Activated naive CD4-positive, alpha-beta T cell treated with anti-CD3 and anti-CD28 coated beads for 36 hours (primary cell): Measurements from ENCODE around the gene KIF22. TPM values are rescaled to one million over a fixed set of nuclear protein-coding genes. Genes with fewer than 3 reads are reported as not detected.

ENCODE experiments used
- CTCF ChIA-PET: fragments of 350-600 bp; sonication (Branson Sonifier 250); formaldehyde crosslinking; loops from one replicate; lab custom pipeline; 2021; ENCODE audit warnings: antibody characterized with exemption; lab: Charles Lee
- DNase-seq: peaks from one replicate; pipeline ENCODE4 v3.0.0-alpha.2; 2020
- H3K27ac Mint-ChIP-seq: one replicate; pipeline ENCODE4 v1.8.0; 2021; ENCODE audit warnings: mild to moderate bottlenecking, mixed read lengths
- H3K27me3 Mint-ChIP-seq: one replicate; pipeline ENCODE4 v1.8.0; 2021; ENCODE audit warnings: low read depth, mixed read lengths
- H3K36me3 Mint-ChIP-seq: one replicate; pipeline ENCODE4 v1.8.0; 2021; ENCODE audit warnings: low read depth, mixed read lengths
- H3K4me1 Mint-ChIP-seq: one replicate; pipeline ENCODE4 v1.8.0; 2021; ENCODE audit warnings: low read depth, mixed read lengths
- H3K4me3 Mint-ChIP-seq: one replicate; pipeline ENCODE4 v1.8.0; 2021; ENCODE audit warnings: mild to moderate bottlenecking, moderate library complexity, mixed read lengths
- H3K9me3 Mint-ChIP-seq: one replicate; pipeline ENCODE4 v1.8.0; 2021; ENCODE audit warnings: mixed read lengths
- intact Hi-C: fragments of 100-400 bp; cut with micrococcal nuclease; formaldehyde crosslinking; loops from one replicate; pipeline ENCODE4 v1.15.1; 2023
- total RNA-seq, 2 experiments: library from RNA; stranded (reverse); gene quantifications; one replicate each; pipeline ENCODE4 v1.2.3, GENCODE V29; 2021

Gene KIF22
- total RNA-seq, 2 experiments from 2014 or later, result 201 to 209 TPM

DNA sequence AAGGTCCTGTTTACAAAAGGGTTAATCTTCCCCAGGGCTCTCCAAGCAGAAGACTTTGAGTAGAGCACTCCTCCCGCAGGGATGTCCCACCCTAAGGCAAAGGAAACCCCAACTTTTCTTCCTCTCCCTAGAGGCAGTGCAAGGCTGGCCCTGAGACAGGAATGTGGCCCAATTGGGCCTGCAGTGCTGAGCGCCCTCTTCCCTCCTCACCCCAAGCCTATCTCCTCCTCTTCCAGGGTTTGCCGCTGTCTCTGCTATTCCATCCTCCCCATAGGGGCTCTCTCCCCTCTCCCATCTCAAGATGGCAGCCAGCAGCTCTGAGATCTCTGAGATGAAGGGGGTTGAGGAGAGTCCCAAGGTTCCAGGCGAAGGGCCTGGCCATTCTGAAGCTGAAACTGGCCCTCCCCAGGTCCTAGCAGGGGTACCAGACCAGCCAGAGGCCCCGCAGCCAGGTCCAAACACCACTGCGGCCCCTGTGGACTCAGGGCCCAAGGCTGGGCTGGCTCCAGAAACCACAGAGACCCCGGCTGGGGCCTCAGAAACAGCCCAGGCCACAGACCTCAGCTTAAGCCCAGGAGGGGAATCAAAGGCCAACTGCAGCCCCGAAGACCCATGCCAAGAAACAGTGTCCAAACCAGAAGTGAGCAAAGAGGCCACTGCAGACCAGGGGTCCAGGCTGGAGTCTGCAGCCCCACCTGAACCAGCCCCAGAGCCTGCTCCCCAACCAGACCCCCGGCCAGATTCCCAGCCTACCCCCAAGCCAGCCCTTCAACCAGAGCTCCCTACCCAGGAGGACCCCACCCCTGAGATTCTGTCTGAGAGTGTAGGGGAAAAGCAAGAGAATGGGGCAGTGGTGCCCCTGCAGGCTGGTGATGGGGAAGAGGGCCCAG, 22.4 kb downstream of the KIF22 start:
- no peak for DNase-seq
- H3K4me1 Mint-ChIP-seq, result peaks cover 56% of the 10 kb centered on the region
- peak overlapping the region; percentile 46 for H3K27ac Mint-ChIP-seq
- no peaks in the 10 kb centered on the region for H3K9me3 Mint-ChIP-seq
- peaks cover 24% of the 10 kb centered on the region for H3K36me3 Mint-ChIP-seq
- no peaks in the 10 kb centered on the region for H3K27me3 Mint-ChIP-seq
- intact Hi-C loops, result no loop called here
- CTCF ChIA-PET, result interaction anchor here (1.6 kb wide), 1 partner anchor 35 kb away, joined by 5 read pairs; no protein-coding TSS in a partner anchor
- H3K4me3 Mint-ChIP-seq, result peak overlapping the region; percentile 45

DNA sequence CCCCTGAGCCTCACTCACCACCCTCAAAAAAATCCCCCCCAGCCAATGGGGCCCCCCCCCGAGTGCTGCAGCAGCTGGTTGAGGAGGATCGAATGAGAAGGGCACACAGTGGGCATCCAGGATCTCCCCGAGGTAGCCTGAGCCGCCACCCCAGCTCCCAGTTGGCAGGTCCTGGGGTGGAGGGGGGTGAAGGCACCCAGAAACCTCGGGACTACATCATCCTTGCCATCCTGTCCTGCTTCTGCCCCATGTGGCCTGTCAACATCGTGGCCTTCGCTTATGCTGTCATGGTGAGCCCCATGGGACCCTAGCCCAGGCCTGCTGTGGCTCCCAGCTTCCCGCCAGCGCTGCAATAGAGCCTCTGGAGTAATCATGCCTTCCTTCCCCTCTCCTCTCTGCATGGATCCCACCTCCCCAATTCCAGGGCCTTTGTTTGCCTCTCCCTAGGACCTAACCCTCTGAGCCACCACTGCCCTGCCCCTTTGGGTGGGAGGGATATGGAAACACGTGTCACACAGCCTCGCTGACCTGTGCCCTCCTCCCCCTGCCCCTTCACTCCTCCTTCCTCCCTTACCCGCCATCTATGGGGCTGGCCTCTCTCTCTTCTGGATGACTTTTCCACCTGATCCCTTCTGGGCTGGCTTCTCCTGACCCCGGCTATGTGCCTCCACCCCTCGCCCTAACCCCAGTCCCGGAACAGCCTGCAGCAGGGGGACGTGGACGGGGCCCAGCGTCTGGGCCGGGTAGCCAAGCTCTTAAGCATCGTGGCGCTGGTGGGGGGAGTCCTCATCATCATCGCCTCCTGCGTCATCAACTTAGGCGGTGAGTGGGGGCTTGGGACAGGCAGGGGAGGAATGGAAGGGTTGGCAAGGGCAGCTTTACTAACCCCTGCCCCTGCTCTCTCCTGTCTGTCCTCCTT, 23.4 kb downstream of the KIF22 start:
- Mint-ChIP-seq H3K27ac (no peak overlapping the region), H3K9me3 (no peaks in the 10 kb centered on the region), H3K36me3 (peaks cover 23% of the 10 kb centered on the region), H3K27me3 (no peaks in the 10 kb centered on the region), H3K4me1 (peaks cover 57% of the 10 kb centered on the region), H3K4me3 (peak overlapping the region; percentile 8)
- intact Hi-C loops, result no loop called here
- DNase-seq, result no peak
- CTCF ChIA-PET, result interaction anchor here (0.5 to 1.6 kb wide), 2 partner anchors 34 to 231 kb away, joined by 5 read pairs; no protein-coding TSS in a partner anchor

DNA sequence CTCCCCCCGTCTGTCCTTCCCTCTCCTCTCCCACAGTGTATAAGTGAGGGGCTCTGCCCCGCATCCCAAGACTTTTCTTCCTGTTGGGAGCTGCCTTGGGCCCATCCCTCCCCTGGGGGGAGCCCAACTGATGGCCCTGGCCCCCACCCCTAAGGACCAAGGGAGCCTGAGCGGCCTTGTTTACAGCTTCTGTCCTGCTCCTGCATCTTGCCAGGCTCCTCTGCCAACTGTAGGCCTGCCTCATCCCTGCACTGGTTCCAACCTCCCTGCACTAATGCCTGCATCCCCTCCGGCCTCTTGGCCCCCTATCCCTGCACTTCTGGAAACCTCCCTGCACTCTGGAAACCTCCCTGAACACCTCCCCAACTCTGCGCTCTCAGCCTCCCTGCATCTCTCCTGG, 24.0 kb downstream of the KIF22 start:
- intact Hi-C loops, result no loop called here

DNA sequence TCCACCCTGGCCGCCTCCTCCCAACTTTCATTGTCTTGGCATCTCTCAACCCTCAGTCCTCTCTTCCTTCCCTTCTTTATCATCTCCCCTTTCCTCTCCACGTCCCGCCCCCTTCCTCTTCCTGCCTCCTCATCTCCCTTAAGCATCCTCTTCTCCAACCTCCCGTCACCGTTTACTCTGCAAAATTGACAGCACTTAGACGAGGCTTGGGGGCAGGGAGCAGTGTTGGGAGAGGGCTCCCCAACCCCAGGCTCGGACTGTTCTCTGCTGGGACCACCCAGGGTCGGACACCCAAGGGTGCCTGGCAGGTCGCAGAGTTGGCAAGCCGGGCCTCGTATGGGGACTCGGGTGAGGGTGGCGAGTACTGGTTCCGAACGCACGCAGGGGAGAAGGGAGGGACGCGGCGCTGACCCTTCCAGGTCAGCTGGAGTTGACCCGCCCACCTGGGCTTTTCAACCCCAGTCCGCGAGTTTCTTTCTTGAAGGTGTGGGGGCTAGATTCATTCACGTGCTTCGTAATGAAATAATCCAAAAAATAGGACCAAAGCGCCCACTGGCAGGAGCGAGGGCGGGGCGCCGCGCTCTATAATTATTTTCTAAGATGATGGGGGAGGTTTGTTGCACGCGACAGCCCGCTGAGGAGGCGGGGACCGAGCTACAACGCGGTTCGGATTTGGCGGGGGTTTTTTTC, 24.6 kb downstream of the KIF22 start:
- H3K27me3 Mint-ChIP-seq, result no peaks in the 10 kb centered on the region
- CTCF ChIA-PET, result interaction anchor here (0.6 to 8.3 kb wide), 11 partner anchors 7 to 183 kb away, joined by 3 to 92 read pairs (median 5); partner anchors contain the start of gene KIF22
- DNase-seq, result peak; percentile 60
- peak overlapping the region; percentile 93 for H3K4me3 Mint-ChIP-seq
- H3K4me1 Mint-ChIP-seq, result peaks cover 61% of the 10 kb centered on the region
- no peaks in the 10 kb centered on the region for H3K9me3 Mint-ChIP-seq
- peak overlapping the region; percentile 96 for H3K27ac Mint-ChIP-seq
- intact Hi-C loops, result no loop called here
- H3K36me3 Mint-ChIP-seq, result peaks cover 26% of the 10 kb centered on the region

More for the DNA sequence above, 24.0 kb downstream of the KIF22 start:
- CTCF ChIA-PET, result interaction anchor here (0.5 to 1.6 kb wide), 2 partner anchors 34 to 230 kb away, joined by 5 read pairs; no protein-coding TSS in a partner anchor
- peak overlapping the region; percentile 93 for H3K4me3 Mint-ChIP-seq
- no peaks in the 10 kb centered on the region for H3K9me3 Mint-ChIP-seq
- H3K27me3 Mint-ChIP-seq, result no peaks in the 10 kb centered on the region
- H3K4me1 Mint-ChIP-seq, result peaks cover 60% of the 10 kb centered on the region
- peaks cover 24% of the 10 kb centered on the region for H3K36me3 Mint-ChIP-seq
- DNase-seq, result no peak
- no peak overlapping the region for H3K27ac Mint-ChIP-seq

DNA sequence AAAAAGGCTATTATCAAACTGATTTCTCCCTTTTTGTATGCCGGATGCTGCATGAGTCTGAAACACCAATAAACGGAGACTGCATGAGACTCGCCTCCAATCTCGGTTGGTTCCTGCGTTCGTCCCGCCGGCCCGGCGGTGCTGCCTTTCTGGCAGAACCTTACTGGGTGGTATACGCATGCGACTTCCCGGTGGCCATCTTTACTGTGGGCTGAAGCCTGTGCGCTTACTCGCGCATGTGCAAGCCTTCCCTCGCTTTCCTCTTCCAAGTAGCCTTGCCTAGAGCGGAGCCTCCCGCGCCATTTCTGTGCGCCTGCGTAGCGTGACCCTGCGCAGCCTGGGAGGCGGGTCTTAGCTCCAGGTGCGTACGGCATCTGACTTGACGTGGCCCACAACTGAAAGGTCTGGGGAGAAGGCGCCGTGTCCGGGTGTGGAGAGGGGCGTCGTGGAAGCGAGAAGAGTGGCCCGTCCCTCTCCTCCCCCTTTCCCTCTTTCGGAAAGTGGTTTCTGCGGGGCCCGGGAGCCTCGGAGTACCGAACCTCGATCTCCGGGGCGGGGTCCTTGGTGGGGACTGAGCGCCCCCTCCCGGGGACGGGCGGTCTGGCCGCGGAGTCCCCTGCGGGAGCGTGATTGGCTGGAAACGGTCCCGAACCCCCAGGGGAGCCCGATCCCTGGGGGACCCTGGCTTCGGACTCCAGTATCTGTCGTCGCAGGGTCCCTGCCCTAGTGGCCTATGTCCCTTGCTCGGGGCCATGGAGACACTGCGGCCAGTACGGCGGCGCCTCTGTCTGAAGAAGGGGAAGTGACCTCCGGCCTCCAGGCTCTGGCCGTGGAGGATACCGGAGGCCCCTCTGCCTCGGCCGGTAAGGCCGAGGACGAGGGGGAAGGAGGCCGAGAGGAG, 25.5 kb downstream of the KIF22 start, which contains the start of gene PAGR1:
Gene PAGR1, plus strand, starts transcription at position 360 of the 901 bp plus-strand sequence. Its CDS starts 374 bp downstream, at position 734.
- peak; percentile 99 for DNase-seq
- Mint-ChIP-seq H3K4me1 (peaks cover 55% of the 10 kb centered on the region), H3K4me3 (peak within 1 kb of the TSS; percentile 93), H3K9me3 (no peaks in the 10 kb centered on the region), H3K27ac (peak within 1 kb of the TSS; percentile 96), H3K36me3 (peaks cover 27% of the 10 kb centered on the region), H3K27me3 (no peaks in the 10 kb centered on the region)
- CTCF ChIA-PET, result interaction anchor here (0.6 to 8.3 kb wide), 13 partner anchors 8 to 182 kb away, joined by 3 to 92 read pairs (median 5); partner anchors contain the start of gene KIF22
- intact Hi-C loops, result loop anchor here (1.0 to 2.0 kb wide), 6 partner anchors 9 to 116 kb away; partner anchors contain the start of gene CDIPT

DNA sequence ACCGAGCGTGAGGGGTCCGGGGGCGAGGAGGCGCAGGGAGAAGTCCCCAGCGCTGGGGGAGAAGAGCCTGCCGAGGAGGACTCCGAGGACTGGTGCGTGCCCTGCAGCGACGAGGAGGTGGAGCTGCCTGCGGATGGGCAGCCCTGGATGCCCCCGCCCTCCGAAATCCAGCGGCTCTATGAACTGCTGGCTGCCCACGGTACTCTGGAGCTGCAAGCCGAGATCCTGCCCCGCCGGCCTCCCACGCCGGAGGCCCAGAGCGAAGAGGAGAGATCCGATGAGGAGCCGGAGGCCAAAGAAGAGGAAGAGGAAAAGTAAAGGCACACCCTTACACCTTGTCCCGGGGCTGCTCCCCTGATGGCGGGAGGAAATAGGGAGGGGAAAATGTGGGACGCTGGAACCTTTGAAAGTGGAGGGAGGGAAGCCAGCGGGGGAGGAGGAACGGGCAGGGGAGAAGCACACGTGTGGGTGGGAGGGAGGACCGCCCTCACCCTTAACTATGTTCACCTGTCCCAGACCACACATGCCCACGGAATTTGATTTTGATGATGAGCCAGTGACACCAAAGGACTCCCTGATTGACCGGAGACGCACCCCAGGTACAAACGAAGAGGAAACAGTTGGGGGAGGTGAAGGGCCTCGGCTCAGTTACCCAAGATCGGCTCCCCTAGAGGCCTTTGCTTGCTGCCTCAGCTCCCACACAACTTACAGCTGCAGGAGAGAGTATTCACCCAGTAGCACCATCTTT, 26.3 kb downstream of the KIF22 start:
- Mint-ChIP-seq H3K27me3 (no peaks in the 10 kb centered on the region), H3K4me3 (peak overlapping the region; percentile 93), H3K4me1 (peaks cover 53% of the 10 kb centered on the region), H3K36me3 (peaks cover 31% of the 10 kb centered on the region), H3K27ac (peak overlapping the region; percentile 96), H3K9me3 (no peaks in the 10 kb centered on the region)
- CTCF ChIA-PET, result interaction anchor here (0.7 to 8.3 kb wide), 10 partner anchors 8 to 154 kb away, joined by 3 to 92 read pairs (median 4); no protein-coding TSS in a partner anchor
- DNase-seq, result peak; percentile 73
- intact Hi-C loops, result loop anchor here (1.0 to 2.0 kb wide), 6 partner anchors 10 to 117 kb away; partner anchors contain the start of gene CDIPT

DNA sequence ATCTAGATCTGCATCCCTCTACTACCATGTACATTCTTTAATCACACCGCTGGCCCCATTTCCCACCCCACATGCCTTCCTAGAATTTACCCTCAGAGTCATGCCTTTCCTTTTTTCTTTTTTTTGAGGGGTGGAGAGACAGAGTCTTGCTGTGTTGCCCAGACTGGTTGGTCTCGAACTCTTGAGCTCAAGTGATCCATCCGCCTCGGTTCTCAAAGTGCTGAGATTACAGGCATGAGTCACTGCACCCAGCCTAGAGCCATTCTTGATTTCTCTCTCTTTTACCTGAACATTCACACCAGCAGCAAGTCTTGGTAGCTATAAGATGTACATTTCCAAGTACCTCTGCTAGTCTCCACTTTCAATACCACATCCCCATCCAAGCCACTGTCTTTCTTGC, 27.5 kb downstream of the KIF22 start:
- intact Hi-C loops, result no loop called here
- DNase-seq, result peak; percentile 52
- Mint-ChIP-seq H3K9me3 (no peaks in the 10 kb centered on the region), H3K4me1 (peaks cover 58% of the 10 kb centered on the region), H3K4me3 (peak overlapping the region; percentile 77), H3K27me3 (no peaks in the 10 kb centered on the region), H3K27ac (peak overlapping the region; percentile 91), H3K36me3 (peaks cover 33% of the 10 kb centered on the region)
- CTCF ChIA-PET, result interaction anchor here (0.7 to 8.3 kb wide), 6 partner anchors 9 to 118 kb away, joined by 3 to 92 read pairs (median 11); partner anchors contain the start of gene MAZ

DNA sequence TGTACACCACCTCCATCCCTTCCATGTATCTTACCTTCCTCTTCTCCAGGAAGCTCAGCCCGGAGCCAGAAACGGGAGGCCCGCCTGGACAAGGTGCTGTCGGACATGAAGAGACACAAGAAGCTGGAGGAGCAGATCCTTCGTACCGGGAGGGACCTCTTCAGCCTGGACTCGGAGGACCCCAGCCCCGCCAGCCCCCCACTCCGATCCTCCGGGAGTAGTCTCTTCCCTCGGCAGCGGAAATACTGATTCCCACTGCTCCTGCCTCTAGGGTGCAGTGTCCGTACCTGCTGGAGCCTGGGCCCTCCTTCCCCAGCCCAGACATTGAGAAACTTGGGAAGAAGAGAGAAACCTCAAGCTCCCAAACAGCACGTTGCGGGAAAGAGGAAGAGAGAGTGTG, 29.0 kb downstream of the KIF22 start:
- Mint-ChIP-seq H3K36me3 (peaks cover 33% of the 10 kb centered on the region), H3K4me3 (peak overlapping the region; percentile 94), H3K27me3 (no peaks in the 10 kb centered on the region), H3K9me3 (no peaks in the 10 kb centered on the region), H3K4me1 (peaks cover 67% of the 10 kb centered on the region), H3K27ac (peak overlapping the region; percentile 98)
- intact Hi-C loops, result no loop called here
- CTCF ChIA-PET, result interaction anchor here (0.6 to 8.3 kb wide), 6 partner anchors 12 to 103 kb away, joined by 3 to 92 read pairs (median 4); partner anchors contain the start of genes KIF22 and MAZ
- no peak for DNase-seq

DNA sequence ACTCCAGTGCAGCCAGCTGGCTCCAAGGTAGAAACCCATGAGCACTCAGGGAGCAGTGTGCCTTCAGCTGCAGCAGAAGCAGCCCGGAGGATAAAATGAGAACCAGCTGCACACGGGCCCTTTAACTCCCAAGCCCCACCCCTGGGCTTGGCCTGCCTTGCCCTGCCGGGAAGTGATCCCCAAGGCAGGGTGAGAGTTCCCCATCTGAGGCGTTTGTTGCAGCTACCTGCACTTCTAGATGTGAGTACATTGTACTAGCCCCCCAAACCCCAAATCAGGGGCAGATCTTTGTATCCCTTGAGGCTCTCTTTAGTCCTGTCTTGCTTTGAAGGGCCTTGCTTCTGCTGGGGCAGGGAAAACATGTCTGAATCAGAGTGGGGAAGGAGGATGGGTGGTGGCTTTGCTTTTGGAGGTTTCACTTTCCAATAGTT, 29.7 kb downstream of the KIF22 start, which contains the start of gene MVP:
Gene MVP, plus strand, starts transcription at position 192 of the 431 bp plus-strand sequence. CDS start 10,088 bp downstream, outside the sequence.
- CTCF ChIA-PET, result interaction anchor here (1.1 to 8.3 kb wide), 4 partner anchors 13 to 35 kb away, joined by 4 to 92 read pairs (median 12); partner anchors contain the start of gene MAZ
- H3K27ac Mint-ChIP-seq, result peak within 1 kb of the TSS; percentile 98
- no peaks in the 10 kb centered on the region for H3K27me3 Mint-ChIP-seq
- H3K4me3 Mint-ChIP-seq, result peak within 1 kb of the TSS; percentile 94
- no peaks in the 10 kb centered on the region for H3K9me3 Mint-ChIP-seq
- peak; percentile 81 for DNase-seq
- H3K4me1 Mint-ChIP-seq, result peaks cover 67% of the 10 kb centered on the region
- intact Hi-C loops, result loop anchor here (1.0 to 5.0 kb wide), 4 partner anchors 15 to 552 kb away; partner anchors contain the start of genes CDIPT, MYL11, TAOK2 and TBC1D10B
- H3K36me3 Mint-ChIP-seq, result peaks cover 33% of the 10 kb centered on the region
